Testis (tissue), 2 donors: Measurements from ENCODE around the gene SMAD7.

Experiments
- CTCF ChIP-seq, 3 experiments: fragments of 450-650 bp in 2 of 3; fragments of 200-600 bp in 1 of 3; sonication (generic) in 1 of 3; IDR thresholded peaks; one replicate each; pipeline ENCODE4 v1.5.1; 2016 to 2019; ENCODE audit warnings: antibody characterized with exemption in 3 of 3, mild to moderate bottlenecking in 2 of 3, moderate library complexity in 1 of 3
- POLR2A ChIP-seq: fragments of 450-650 bp; IDR thresholded peaks from one replicate; pipeline ENCODE4 v1.6.1; 2017; ENCODE audit warnings: antibody characterized with exemption, mild to moderate bottlenecking, moderate library complexity

GRCh38 chr18:48954886-48955819 is 4.4 kb upstream of the SMAD7 start:
- TF ChIP-seq CTCF (IDR thresholded peaks at IDR 0.05) (no peak), POLR2A (no peak)
